ENCODE data around the gene SFXN2. TPM values are rescaled to one million over a fixed set of nuclear protein-coding genes. Genes with fewer than 3 reads are reported as not detected.

Gene SFXN2
- polyA plus RNA-seq, 1 of the 3 experiments (the other 2 are of a cell fraction), result 10.2 TPM

GRCh38 chr10:102713814-102714620 is 419 bp upstream of the SFXN2 start, which contains the start of gene ARL3 (continued):
- peak; percentile 58; the same call in 1 of the 2 replicates for TF ChIP-seq TAF1 (IDR thresholded peaks at IDR 0.05; ENCODE audit: borderline replicate concordance, low read depth, low read length)
- TF ChIP-seq NRF1 (IDR thresholded peaks at IDR 0.05; ENCODE audit: low read depth, low read length), result peak; percentile 88
- peak; percentile 75 for TF ChIP-seq CHD2 (IDR thresholded peaks at IDR 0.05; ENCODE audit: low read length, partially characterized antibody)
- no peak for TF ChIP-seq PBX3 (IDR thresholded peaks at IDR 0.05)
- no peak for TF ChIP-seq TCF12 (IDR thresholded peaks at IDR 0.05)
- TF ChIP-seq FOXM1 (IDR thresholded peaks at IDR 0.05; ENCODE audit: low read depth), result 0 out of 2 replicates have a peak, but pooled peaks have one; percentile 38
- peak in 1 of 2 experiments; percentile 22; a peak in 1 of 4 replicates for TF ChIP-seq EP300 (IDR thresholded peaks at IDR 0.05; ENCODE audit: borderline replicate concordance in 1 of 2, low read depth in 1 of 2, low read length in 1 of 2)
- TF ChIP-seq SIN3A (IDR thresholded peaks at IDR 0.05; ENCODE audit: borderline replicate concordance, low read depth, low read length), result peak; percentile 13; the same call in 1 of the 2 replicates
- no peak for TF ChIP-seq RXRA (IDR thresholded peaks at IDR 0.05; ENCODE audit: borderline replicate concordance, low read depth)
- no peak for TF ChIP-seq MEF2A (IDR thresholded peaks at IDR 0.05; ENCODE audit: borderline replicate concordance, low read depth)
- TF ChIP-seq FOXJ3 (CRISPR knock-in tag; IDR thresholded peaks at IDR 0.05), result 0 out of 2 replicates have a peak, but pooled peaks have one; percentile 35
- TF ChIP-seq IRF3 (IDR thresholded peaks at IDR 0.05; ENCODE audit: low read depth, low read length), result no peak
- TF ChIP-seq EZH2phosphoT487 (IDR thresholded peaks at IDR 0.05; ENCODE audit: borderline replicate concordance, low read depth), result no peak
- TF ChIP-seq GATA2 (CRISPR knock-in tag; IDR thresholded peaks at IDR 0.05), result no peak
- 0 out of 2 replicates have a peak, but pooled peaks have one; percentile 15 for TF ChIP-seq TEAD4 (IDR thresholded peaks at IDR 0.05; ENCODE audit: borderline replicate concordance, insufficient read depth)
- TF ChIP-seq REST (IDR thresholded peaks at IDR 0.05; ENCODE audit: low read depth, low read length), result 0 out of 2 replicates have a peak, but pooled peaks have one; percentile 5
- TF ChIP-seq RAD21 (IDR thresholded peaks at IDR 0.05; ENCODE audit: low read length), result no peak; the same call in 1 of the 2 replicates
- TF ChIP-seq RFX5 (IDR thresholded peaks at IDR 0.05; ENCODE audit: low read length), result no peak
- TF ChIP-seq JUND (IDR thresholded peaks at IDR 0.05), result no peak
- TF ChIP-seq POLR2AphosphoS5 (IDR thresholded peaks at IDR 0.05; ENCODE audit: low read depth, low read length), result peak; percentile 61
- TF ChIP-seq NFIC (IDR thresholded peaks at IDR 0.05; ENCODE audit: borderline replicate concordance), result peak; percentile 51; the same call in 1 of the 2 replicates
- TF ChIP-seq RCOR1 (IDR thresholded peaks at IDR 0.05; ENCODE audit: low read length), result peak; percentile 2; the same call in 1 of the 2 replicates
- 0 out of 2 replicates have a peak, but pooled peaks have one; percentile 46 for TF ChIP-seq USF2 (IDR thresholded peaks at IDR 0.05; ENCODE audit: borderline replicate concordance, low read depth, low read length)
